Measurements from ENCODE around the gene CDIP1.

- TF ChIP-seq CTCF (IDR thresholded peaks at IDR 0.05; ENCODE audit: poor library complexity) (no peak), EZH2 (IDR thresholded peaks at IDR 0.05; ENCODE audit: borderline replicate concordance) (no peak), EZH2phosphoT487 (IDR thresholded peaks at IDR 0.05; ENCODE audit: low read depth, severe bottlenecking, unreplicated experiment) (no peak)
Measured at GRCh38 chr16:4533490-4533889, 5.1 kb downstream of the CDIP1 start.
